Esophagus squamous epithelium (tissue), 4 donors: ENCODE measurements around the gene HLA-A.

Experiments used
- POLR2A ChIP-seq, 4 donors: fragments of 450-650 bp; IDR thresholded peaks; one replicate each; pipeline ENCODE4 v1.6.1; 2017; ENCODE audit warnings: antibody characterized with exemption in 4 of 4, mild to moderate bottlenecking in 4 of 4, moderate library complexity in 3 of 4
- TF ChIP-seq, protein P1 (sequence below), 6 experiments: fragments of 450-650 bp in 4 of 6; fragments of 200-600 bp in 2 of 6; sonication (generic) in 2 of 6; IDR thresholded peaks; one replicate each; pipeline ENCODE4 v1.5.1; 2016 to 2019; ENCODE audit warnings: antibody characterized with exemption in 6 of 6, mild to moderate bottlenecking in 4 of 6, moderate library complexity in 4 of 6

DNA sequence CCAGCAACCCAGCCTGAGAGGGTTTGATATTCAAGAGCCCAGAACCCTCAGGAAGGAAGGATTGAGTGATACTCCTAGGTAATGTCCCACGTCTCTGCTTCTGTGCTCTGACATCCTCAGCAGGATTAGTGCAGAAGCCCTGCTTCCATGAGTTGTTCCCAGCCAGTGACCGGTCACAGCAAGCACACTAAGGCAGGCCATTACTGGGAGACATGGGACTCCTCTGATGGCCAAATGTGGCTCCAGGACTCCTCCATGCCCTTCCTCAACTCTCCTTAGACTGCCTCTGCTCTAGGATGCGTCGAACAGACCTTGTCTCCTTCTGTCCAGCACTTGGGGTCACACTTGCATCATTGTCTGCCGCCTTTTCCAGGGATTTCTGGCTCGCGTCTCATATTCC lies 7.6 kb downstream of the HLA-A start:
- TF ChIP-seq, protein P1, sequence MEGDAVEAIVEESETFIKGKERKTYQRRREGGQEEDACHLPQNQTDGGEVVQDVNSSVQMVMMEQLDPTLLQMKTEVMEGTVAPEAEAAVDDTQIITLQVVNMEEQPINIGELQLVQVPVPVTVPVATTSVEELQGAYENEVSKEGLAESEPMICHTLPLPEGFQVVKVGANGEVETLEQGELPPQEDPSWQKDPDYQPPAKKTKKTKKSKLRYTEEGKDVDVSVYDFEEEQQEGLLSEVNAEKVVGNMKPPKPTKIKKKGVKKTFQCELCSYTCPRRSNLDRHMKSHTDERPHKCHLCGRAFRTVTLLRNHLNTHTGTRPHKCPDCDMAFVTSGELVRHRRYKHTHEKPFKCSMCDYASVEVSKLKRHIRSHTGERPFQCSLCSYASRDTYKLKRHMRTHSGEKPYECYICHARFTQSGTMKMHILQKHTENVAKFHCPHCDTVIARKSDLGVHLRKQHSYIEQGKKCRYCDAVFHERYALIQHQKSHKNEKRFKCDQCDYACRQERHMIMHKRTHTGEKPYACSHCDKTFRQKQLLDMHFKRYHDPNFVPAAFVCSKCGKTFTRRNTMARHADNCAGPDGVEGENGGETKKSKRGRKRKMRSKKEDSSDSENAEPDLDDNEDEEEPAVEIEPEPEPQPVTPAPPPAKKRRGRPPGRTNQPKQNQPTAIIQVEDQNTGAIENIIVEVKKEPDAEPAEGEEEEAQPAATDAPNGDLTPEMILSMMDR (IDR thresholded peaks at IDR 0.05), result no peak
- TF ChIP-seq POLR2A (IDR thresholded peaks at IDR 0.05), result no peak
